CD4-positive, alpha-beta T cell treated with Interleukin-2 at 100 ng/mL for 4 hours (primary cell): ENCODE data around the gene ST14.

ENCODE experiments used
- DNase-seq: peaks from one replicate; pipeline ENCODE4 v3.0.0-alpha.2; 2020; ENCODE audit warnings: low spot score

The ST14 gene

GRCh38 chr11:130136107-130136506, 23.5 kb upstream of the ST14 start:
- DNase-seq = no peak

GRCh38 chr11:130137999-130138398, 21.6 kb upstream of the ST14 start:
- DNase-seq = no peak

- no peak for DNase-seq
Measured at GRCh38 chr11:130139401-130139800, 20.2 kb upstream of the ST14 start.

GRCh38 chr11:130141561-130142341, 17.8 kb upstream of the ST14 start:
- DNase-seq = no peak

GRCh38 chr11:130144141-130144540, 15.4 kb upstream of the ST14 start:
- DNase-seq = no peak

GRCh38 chr11:130144861-130145281, 14.7 kb upstream of the ST14 start:
- no peak for DNase-seq

- DNase-seq = no peak
Measured at GRCh38 chr11:130145311-130145812, 14.2 kb upstream of the ST14 start.

GRCh38 chr11:130145975-130146776, 13.4 kb upstream of the ST14 start:
- no peak for DNase-seq

- DNase-seq = peak; percentile 20
Measured at GRCh38 chr11:130146796-130147195, 12.8 kb upstream of the ST14 start.

GRCh38 chr11:130148796-130149326, 10.7 kb upstream of the ST14 start:
- no peak for DNase-seq

- DNase-seq = no peak
Measured at GRCh38 chr11:130150790-130151189, 8.8 kb upstream of the ST14 start.

GRCh38 chr11:130151196-130151595, 8.4 kb upstream of the ST14 start:
- no peak for DNase-seq

GRCh38 chr11:130156108-130157022, 3.2 kb upstream of the ST14 start:
- DNase-seq = no peak

- DNase-seq = no peak
Measured at GRCh38 chr11:130157101-130157500, 2.5 kb upstream of the ST14 start.

- DNase-seq = no peak
Measured at GRCh38 chr11:130157840-130158239, 1.7 kb upstream of the ST14 start.

- no peak for DNase-seq
Measured at GRCh38 chr11:130159139-130159538, 443 bp upstream of the ST14 start.

GRCh38 chr11:130160498-130161155, 1.0 kb downstream of the ST14 start:
- no peak for DNase-seq

GRCh38 chr11:130161441-130162145, 2.0 kb downstream of the ST14 start:
- DNase-seq = no peak

- DNase-seq = no peak
Measured at GRCh38 chr11:130162733-130163132, 3.2 kb downstream of the ST14 start.

GRCh38 chr11:130163346-130164220, 4.0 kb downstream of the ST14 start:
- no peak for DNase-seq
